ENCODE measurements around the gene HINT3.

The HINT3 gene

DNA sequence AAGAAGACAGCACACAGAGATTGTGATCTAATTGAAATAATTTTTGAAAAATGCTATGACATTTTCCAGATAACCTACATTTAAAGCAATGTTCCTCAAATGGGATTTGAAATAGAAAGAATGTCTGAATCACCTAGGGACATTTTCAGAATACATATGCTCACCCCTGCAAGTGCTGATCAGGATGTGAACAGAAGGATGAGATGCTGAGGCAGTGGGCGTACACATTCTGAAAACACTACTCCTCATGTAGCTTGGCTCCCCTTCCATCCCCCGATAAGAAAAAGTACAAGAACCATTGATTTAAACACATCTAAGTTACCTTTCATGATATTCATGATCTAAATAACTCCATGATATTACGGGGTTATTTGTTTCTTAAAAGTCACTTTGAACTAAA is 29.9 kb upstream of the HINT3 start:
- Histone ChIP-seq H2AFZ (ENCODE audit: low read depth) (no peak overlapping the region), H4K20me1 (ENCODE audit: insufficient read depth) (no peaks in the 10 kb centered on the region), H3K4me1 (ENCODE audit: low read depth, poor library complexity, severe bottlenecking) (no peaks in the 10 kb centered on the region), H3K4me2 (no peak overlapping the region), H3K36me3 (ENCODE audit: insufficient read depth) (no peaks in the 10 kb centered on the region), H3K9ac (no peak overlapping the region), H3K27ac (no peak overlapping the region), H3K4me3 (IDR thresholded peaks at IDR 0.05; ENCODE audit: insufficient read depth, low read depth, low read length) (no peak overlapping the region), H3K79me2 (ENCODE audit: insufficient read depth, low read depth) (no peaks in the 10 kb centered on the region), H3K27me3 (ENCODE audit: insufficient read depth, low read depth) (no peaks in the 10 kb centered on the region)
- no peak for TF ChIP-seq CTCF (conservative IDR thresholded peaks at IDR 0.05; ENCODE audit: low read depth, low read length)

DNA sequence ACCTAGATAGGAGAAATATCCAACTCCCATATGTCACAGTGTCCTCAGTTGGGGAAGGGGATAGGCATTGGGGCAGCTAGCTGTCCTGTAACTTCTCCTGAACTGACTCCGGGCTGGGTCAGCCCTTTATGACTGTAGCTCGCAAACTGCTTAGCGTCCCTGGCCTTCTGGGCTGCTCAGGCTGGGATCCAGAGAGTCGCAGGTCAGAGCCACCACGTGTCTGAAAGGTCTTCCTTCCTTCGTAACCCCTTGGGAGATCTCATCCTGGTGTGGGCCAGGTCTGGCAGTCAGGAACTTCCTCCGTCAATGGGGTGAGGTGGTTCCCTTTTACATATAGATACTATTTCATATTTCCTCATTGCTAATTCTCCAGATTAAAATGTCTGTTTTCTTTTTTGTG is 28.8 kb upstream of the HINT3 start:
- TF ChIP-seq CTCF (conservative IDR thresholded peaks at IDR 0.05; ENCODE audit: low read depth, low read length), result no peak
- H3K4me3 ChIP-seq (IDR thresholded peaks at IDR 0.05; ENCODE audit: insufficient read depth, low read depth, low read length), result no peak overlapping the region
- H4K20me1 ChIP-seq (ENCODE audit: insufficient read depth), result no peaks in the 10 kb centered on the region
- peaks cover 4% of the 10 kb centered on the region for H3K4me1 ChIP-seq (ENCODE audit: low read depth, poor library complexity, severe bottlenecking)
- H3K36me3 ChIP-seq (ENCODE audit: insufficient read depth), result no peaks in the 10 kb centered on the region
- no peak overlapping the region for H3K4me2 ChIP-seq
- H2AFZ ChIP-seq (ENCODE audit: low read depth), result no peak overlapping the region
- no peaks in the 10 kb centered on the region for H3K27me3 ChIP-seq (ENCODE audit: insufficient read depth, low read depth)
- no peak overlapping the region for H3K9ac ChIP-seq
- no peak overlapping the region for H3K27ac ChIP-seq
- H3K79me2 ChIP-seq (ENCODE audit: insufficient read depth, low read depth), result no peaks in the 10 kb centered on the region

DNA sequence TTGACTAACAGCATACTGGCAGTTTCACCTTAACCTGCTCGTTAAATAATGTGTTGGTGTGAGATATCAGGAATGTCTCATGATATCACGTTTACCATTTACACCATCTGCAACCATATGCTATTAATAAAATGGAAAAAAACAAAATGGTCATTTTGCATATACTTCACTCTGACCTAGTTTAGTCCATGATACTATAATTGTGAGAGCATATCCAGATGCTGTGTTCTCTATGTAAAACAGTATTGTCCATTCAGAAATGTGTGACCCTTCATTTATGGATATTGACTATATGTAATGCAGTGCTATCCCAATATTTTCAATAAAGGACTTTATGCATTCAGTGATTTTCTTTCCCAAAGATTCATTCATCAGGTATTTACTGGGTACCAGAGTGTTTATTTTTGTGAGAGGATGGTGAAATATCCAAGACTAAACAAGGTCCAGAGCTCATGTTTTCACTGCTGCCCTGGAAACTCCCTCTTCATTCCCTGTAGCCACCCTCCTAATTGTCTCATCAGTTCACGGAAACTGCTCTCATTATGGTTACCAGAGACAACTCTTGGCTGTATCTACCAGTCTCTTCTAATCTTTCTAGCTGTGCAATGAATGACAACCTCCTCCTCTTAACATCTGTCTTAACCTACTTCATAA is 25.7 kb upstream of the HINT3 start:
- Histone ChIP-seq H3K4me2 (no peak overlapping the region), H3K27ac (no peak overlapping the region), H2AFZ (ENCODE audit: low read depth) (no peak overlapping the region), H3K27me3 (ENCODE audit: insufficient read depth, low read depth) (no peaks in the 10 kb centered on the region), H3K9ac (no peak overlapping the region), H4K20me1 (ENCODE audit: insufficient read depth) (no peaks in the 10 kb centered on the region), H3K4me3 (IDR thresholded peaks at IDR 0.05; ENCODE audit: insufficient read depth, low read depth, low read length) (no peak overlapping the region), H3K36me3 (ENCODE audit: insufficient read depth) (no peaks in the 10 kb centered on the region), H3K79me2 (ENCODE audit: insufficient read depth, low read depth) (no peaks in the 10 kb centered on the region), H3K4me1 (ENCODE audit: low read depth, poor library complexity, severe bottlenecking) (peaks cover 4% of the 10 kb centered on the region)
- TF ChIP-seq CTCF (conservative IDR thresholded peaks at IDR 0.05; ENCODE audit: low read depth, low read length), result no peak

DNA sequence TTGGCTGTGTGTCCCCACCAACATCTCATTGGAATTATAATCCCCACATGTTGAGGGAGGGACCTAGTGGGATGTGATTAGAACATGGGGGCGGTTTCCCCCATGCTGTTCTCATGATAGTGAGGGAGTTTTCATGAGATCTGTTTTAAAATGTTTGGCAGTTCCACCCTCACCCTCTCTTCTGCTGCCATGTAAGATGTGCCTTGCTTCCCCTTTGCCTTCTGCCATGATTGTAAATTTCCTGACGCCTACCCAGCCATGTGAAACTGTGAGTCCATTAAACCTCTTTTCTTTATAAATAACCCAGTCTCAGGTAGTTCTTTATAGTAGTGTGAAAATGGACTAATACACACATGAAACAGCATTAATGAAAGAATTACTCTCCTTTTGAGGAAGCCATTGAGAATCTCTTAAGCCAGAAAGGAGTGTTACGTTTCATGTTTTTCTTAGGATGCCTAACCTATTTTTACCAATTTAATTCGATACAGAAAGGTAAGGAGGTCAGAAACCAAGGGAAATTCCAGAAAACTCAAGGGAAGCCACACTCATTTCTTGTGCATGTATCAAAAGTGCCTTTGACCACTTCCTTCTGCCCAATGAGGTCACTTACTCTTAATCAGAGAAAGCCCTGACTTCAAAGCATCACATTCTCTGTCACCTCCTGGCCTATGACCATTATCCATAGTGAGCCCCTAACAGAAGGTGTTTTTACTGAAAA is 24.7 kb upstream of the HINT3 start:
- no peak overlapping the region for H2AFZ ChIP-seq (ENCODE audit: low read depth)
- H3K9ac ChIP-seq, result no peak overlapping the region
- no peaks in the 10 kb centered on the region for H3K36me3 ChIP-seq (ENCODE audit: insufficient read depth)
- H3K4me2 ChIP-seq, result no peak overlapping the region
- no peaks in the 10 kb centered on the region for H4K20me1 ChIP-seq (ENCODE audit: insufficient read depth)
- no peak for TF ChIP-seq CTCF (conservative IDR thresholded peaks at IDR 0.05; ENCODE audit: low read depth, low read length)
- no peak overlapping the region for H3K27ac ChIP-seq
- no peak overlapping the region for H3K4me3 ChIP-seq (IDR thresholded peaks at IDR 0.05; ENCODE audit: insufficient read depth, low read depth, low read length)
- no peaks in the 10 kb centered on the region for H3K27me3 ChIP-seq (ENCODE audit: insufficient read depth, low read depth)
- no peaks in the 10 kb centered on the region for H3K79me2 ChIP-seq (ENCODE audit: insufficient read depth, low read depth)
- H3K4me1 ChIP-seq (ENCODE audit: low read depth, poor library complexity, severe bottlenecking), result peaks cover 4% of the 10 kb centered on the region
